MV-4-11 (cell line): ENCODE data around the gene CEACAM21.
A peak's percentile ranks its signal among the peaks of the same experiment; 100 is the strongest.
"Not testable (repeated sequence)": the region's sequence is repeated elsewhere in the genome, so short reads cannot be mapped to it uniquely, and the experiment has no call there.

Experiments
- DNase-seq: peaks from one replicate; lab custom pipeline; 2025; lab: John Stamatoyannopoulos, UW

Gene CEACAM21

DNA sequence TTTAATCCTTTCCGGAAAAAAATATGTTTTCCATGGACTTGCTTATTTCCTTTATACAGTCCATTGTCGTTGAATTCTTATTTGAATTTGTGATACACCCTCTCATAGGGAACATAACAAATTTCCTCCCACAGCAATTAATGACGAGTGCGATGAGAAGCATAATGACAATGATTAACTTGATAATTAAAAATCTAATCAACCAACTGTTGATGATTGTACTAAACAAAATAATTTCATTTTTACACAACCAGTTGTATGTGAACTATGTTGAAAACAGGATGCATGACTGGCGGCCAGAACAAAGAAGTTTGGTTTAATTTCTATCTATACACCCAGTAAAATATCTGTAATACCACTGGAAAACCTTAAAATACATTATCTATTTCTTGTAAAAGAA is 26.1 kb upstream of the CEACAM21 start:
- no peak for DNase-seq

DNA sequence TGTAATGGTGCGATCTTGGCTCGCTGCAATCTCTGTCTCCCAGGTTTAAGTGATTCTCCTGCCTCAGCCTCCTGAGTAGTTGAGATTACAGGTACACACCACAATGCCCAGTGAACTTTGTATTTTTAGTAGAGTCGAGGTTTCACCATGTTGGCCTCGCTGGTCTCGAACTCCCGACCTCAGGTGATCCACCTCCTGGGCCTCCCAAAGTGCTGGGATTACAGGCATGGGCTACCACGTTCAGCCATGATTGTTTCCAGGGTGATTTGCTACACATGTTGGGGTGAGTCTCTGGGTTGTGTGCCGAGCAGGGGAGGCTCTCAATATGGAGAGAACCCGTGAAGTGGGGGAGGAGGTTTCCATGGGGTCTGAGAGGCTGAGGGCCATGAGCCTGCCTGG is 24.8 kb upstream of the CEACAM21 start:
- DNase-seq, result no peak

DNA sequence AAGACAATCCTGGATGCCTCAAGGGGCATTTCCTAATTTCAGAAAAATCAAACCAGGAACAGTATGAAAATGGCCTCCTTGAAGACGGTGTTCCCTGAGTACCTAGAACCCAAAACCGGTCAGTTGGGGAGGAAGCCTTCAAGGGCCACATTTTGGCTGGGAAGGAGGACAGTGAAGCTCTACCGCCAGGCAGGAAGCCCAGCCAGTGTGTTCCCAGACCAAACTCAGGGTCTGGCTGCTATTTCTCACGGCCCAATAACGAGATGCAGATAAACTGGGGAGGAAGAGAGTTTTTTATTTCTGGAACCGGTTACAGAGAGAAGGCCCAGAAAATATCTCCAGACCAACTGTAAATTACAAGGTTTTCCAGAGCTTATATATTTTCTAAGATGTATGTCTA is 24.3 kb upstream of the CEACAM21 start:
- no peak for DNase-seq

DNA sequence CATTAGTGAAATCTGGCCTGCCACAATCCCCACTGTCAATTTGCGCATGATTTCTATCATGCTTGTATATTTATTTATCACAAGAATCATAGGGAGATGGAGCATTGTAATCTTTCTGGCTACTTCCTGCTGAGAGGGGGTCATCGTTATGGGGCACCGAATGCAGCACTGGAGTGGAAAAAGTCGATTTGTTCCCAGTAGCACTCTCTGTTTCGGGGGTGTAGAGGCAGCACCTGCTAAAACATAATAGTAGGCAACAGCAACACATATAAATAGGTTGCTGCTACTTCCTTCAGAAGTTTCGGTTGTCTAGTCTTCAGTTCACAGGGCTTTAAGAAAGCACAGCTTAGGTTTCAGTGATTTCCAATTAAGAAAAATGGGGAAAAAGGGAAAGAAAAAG is 23.4 kb upstream of the CEACAM21 start:
- DNase-seq, result peak; percentile 64

DNA sequence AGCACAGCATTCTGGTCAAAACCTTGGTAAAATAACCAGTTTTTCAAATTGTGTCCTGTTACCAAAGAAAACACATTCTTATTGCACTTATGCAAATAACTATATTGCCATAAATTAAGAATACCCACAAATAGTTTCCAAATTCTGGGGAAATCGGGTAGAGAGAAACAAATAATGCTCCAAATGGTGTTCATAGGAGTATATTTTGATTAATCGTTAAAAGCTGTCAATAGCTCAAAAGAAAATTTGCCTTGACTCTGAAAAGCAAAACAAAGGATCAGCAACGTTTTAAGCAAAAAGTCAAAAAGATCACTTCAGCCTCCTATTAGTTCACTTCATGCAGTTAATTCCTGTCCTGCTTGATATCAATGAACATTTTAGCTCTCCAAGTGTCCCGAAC is 22.2 kb upstream of the CEACAM21 start:
- peak; percentile 19 for DNase-seq

DNA sequence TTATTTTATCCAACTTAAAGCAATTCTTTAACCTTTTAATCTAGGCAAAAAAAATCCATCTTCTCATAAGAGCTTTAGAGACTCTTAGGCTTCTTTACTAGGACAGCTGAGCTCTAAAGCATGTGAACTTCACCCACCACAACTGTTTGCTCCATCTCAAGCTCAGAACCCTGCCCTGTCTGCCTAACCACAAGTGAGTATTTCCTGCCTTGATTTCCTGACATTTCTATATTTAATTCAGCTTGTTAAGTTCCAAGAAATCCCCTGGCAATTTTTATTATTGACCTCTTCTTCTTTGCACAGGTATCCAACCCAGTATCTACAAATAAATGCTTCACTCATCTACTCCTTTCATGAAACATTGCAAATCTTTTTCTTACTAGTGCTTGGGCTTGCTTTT is 21.1 kb upstream of the CEACAM21 start:
- peak; percentile 79 for DNase-seq

DNA sequence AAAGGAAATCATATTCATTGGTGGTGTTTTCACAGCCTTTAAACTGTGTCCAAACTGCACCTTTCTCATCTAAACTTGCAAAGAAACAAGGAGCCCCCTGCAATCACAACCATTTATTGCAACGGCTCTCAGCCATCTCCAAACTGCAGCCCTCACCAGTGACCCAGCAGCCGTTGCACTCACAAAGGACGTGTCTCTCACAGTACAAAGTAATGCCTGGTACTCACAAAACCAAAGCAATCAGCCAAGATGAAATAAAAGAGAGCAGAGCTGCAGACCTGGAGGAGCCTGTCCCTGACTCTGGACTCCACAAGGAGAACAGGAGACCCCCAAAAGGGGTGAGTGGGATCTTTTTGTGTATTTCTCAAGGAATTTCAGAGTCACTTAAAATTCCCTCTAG is 20.2 kb upstream of the CEACAM21 start:
- DNase-seq, result no peak

DNA sequence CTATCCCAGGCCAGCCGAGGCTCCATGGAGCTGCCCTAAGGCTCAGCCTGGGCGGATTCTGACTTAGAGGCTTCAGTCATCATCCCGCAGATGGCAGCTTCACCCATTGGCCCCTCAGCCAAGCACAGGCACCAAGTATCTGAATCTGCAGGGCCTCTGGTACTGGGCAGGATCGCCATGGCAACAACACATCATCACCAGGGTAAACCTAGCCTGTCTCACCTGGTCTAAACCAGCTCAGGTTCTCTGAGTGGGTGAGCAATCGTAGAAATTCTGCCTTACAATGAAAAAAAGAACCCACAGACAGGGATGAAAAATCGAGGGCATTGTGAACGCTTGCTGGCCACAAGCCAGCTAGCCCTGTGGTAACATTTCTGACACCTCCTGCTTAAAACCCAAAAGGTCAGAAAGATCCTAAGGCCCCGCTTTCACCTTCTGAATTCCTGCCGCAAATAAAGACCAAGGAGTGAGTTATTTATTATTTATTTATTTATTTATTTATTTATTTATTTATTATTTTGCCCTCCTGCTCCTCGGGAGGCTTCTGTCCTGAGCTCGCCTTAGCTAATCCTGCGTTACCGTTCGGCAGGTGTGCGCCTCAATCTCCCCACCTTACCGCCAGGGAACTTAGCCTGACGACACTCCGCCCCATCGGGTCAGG is 12.0 kb upstream of the CEACAM21 start:
- DNase-seq, result no peak

DNA sequence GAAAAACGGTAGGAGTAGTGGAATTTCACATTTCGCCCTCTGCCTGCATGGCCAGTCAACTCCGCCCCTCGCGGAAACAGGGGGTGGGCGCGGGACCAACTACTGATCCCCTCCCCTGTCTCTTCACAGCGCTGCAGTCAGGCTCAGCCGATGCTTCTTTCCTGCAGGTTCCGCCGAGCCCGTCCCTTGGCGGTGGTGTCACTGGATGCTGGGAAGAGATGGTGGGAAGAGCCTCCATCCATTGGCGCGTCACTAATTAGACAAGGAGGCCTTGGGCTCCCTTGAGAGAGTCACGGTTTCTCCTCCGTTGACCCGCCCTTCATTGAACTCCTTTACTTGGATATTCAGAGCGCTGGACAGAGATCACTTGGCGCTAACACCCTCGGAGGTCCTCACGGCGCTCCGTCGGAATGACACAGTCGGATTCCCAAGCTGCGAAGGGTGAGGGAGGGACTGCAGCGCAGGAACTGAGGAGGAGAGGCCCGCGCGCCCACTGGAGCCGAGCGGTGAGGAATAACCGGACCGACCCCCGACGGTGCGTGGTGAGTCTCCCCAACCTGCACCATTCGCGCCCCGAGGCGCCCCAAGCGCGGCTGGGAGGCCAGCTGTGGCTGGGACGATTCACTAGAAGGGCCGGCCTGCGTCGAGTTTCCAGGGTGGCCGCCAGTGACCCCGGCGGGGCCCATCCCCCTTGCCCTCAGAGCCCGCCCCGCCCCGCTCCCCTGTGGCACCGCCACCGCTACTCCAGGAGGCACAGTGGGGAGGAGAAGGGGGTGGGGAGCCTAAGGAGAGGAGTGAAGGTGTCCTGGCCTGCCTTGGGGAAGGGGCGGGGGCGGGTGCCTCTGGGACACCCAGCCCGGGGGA is 11.2 kb upstream of the CEACAM21 start:
- DNase-seq, result no peak

DNA sequence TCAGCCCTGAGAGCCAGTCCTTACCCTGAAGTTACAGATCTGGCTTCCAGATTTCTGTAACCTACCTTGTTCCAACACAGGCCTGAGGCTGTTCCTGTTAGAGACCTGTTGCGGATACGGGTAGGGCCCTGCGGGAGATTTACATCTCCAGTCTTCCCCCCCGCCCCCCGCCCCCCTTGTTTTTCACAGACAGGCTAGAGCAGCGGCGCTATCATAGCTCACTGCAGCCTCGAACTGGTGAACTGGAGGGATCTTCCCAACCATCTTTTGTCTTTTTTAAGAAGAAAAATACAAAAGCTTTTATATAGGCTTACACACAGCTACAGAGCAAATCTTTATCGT is 10.6 kb upstream of the CEACAM21 start:
- no peak for DNase-seq

DNA sequence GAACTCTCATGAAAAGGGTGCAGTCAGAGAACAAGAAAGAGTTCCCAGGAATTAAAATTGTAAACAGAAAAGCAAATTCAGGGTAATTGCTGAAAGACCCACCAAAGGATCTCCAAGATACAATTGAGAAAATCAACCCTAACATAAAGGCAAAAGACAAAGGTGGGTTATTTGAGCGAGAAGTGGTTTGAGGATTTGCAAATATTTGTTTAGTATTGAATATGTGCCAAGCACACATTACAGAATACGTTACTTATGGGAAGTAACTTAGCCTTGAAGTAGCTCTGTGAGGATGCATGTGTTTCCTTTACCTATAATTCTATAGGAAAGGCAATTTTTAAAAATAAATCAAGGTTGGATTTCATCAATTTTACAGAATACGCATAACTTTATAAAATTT is 10.0 kb upstream of the CEACAM21 start:
- DNase-seq, result no peak

DNA sequence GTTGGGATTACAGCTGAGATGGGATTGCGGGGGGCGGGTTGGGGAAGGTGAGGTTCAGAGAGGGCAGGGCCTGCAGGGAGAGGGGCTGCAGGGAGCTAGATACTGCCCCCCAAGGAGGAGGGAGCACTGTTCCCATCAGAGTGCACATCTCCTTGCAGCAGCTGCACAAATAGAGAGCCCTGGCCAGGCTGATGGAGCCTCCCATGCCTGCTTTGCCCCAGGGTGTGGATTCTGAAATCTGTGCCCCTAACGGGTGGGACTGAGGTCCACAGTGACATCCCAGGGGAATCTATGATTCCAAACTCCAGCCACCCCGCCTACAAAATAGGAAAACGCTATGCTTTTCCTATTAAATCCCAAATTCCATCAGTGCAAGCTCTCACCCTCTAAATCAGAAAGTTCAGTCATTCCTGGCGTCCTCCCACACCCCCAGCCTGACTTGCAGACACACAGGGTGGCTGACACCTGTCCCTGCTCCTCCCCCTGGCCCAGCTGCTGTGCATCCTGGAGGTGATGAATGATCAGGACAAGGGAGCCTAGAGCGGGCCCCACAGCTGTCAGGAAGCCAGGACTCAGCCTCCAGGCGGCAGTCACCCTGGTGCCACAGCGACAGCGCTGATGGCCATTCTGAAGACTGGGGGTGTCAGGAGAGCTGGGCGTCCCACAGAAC is 6.3 kb upstream of the CEACAM21 start:
- no peak for DNase-seq

DNA sequence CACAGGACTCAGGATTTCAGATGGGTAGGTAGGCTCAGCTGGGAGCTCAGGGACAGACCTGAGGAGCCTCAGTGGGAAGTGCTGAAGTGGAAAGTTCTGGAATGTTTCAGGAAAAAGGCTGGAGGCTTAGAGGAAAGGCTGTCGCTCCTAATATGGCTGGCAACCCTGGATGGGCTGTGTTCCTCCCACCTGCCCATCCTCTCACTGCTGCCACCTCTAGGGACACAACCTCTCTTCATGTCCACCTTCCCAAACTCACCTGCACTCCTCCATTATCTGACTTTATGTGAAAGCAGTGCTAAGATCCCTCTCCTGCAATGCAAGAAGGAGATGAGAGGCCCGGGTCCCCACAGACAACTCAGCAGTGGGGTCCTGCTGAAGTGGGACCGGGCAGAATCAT is 5.8 kb upstream of the CEACAM21 start:
- no peak for DNase-seq

DNA sequence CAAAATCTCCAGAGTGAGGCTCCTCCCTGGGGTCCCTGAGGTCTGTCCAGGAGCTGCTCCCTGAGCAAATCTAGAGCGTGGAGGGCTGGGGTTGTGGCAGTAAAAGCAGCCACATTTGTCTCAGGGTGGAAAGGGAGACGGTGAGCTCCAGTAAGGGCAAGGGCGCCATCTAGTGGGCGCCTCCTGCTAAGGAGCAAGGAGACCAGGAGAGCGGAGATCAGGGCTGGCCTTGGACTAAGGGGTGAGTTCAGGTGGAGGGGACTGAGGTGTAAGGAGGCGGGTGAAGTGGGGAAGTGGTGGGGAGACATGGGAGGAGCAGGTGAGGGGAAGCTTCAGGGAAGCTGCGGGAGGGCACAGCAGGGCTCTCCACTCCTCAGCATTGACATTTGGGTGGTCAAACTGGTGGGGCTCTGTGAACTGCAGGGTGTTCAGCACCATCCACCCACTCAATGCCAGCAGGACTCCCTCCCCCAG is 5.3 kb upstream of the CEACAM21 start:
- DNase-seq, result peak; percentile 83

DNA sequence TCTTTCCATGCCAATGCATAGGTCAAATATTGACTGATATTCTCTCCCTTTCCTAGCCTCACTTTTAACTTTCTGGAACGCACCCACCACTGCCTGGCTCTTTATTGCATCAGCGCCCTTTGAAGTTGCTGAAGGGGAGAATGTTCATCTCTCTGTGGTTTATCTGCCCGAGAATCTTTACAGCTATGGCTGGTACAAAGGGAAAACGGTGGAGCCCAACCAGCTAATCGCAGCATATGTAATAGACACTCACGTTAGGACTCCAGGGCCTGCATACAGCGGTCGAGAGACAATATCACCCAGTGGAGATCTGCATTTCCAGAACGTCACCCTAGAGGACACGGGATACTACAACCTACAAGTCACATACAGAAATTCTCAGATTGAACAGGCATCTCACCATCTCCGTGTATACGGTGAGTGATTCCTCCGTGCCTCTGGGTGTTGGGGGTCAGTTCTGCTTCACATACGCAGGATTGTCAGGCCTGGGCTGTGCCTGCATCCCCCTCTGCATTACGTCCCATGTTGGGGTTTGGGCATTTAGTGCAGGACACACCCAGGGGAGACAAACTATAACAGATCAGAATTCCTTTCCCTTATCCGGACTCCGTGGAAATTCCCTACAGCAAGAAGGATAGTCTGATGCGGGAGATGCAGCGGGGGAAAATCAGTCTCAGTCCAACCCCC is 1.3 kb downstream of the CEACAM21 start:
- no peak for DNase-seq

DNA sequence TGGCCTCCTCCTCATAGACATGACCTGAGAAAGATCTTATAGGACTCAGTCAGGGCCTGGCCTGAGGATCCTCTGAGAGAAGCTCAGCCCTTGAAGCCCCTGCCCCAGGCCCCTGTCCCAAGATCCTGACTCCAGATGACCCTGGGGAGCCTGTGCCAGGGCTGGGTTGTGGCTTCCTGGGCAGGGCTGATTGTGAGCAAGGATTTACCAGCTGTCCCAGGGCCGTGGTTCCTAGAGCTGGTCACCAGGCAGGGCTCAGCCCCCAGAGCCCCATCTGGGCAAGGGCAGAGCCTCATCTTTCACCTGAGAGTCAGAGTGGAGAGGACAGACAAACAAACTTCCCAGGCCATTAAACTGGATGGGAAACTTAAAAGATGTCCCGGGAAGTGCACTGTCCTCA is 1.9 kb downstream of the CEACAM21 start:
- DNase-seq, result no peak

DNA sequence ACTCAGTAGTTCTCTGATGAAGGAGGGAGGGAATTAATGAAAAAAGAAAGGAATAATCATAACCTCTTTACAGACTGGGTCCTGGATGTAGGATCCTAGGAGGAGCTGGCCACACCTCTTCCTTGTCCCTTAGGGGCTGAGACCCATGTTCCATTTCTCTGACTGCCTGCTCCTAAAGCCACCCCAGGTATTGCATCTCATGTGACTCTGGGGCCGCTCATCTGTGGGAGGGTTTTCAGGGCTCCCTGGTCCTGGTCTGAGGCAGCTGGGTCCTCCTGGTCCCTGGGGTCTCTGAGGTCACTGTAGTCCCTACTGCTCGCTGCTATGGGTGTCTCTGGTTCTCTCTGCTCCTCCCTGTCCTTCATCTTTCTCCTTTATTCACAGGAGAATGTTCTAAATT is 2.9 kb downstream of the CEACAM21 start:
- no peak for DNase-seq

DNA sequence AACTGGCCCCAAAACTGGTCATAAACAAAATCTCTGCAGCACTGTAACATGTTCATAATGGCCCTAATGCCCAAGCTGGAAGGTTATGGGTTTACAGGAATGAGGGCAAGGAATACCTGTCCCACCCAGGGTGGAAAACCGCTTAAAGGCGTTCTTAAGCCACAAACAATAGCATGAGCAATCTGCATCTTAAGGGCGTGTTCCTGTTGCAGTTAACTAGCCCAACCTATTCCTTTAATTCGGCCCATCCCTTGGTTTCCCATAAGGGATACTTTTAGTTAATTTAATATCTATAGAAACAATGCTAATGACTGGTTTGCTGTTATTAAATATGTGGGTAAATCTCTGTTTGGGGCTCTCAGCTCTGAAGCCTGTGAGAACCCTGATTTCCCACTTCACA is 5.1 kb downstream of the CEACAM21 start:
- DNase-seq, result not testable (repeated sequence)

DNA sequence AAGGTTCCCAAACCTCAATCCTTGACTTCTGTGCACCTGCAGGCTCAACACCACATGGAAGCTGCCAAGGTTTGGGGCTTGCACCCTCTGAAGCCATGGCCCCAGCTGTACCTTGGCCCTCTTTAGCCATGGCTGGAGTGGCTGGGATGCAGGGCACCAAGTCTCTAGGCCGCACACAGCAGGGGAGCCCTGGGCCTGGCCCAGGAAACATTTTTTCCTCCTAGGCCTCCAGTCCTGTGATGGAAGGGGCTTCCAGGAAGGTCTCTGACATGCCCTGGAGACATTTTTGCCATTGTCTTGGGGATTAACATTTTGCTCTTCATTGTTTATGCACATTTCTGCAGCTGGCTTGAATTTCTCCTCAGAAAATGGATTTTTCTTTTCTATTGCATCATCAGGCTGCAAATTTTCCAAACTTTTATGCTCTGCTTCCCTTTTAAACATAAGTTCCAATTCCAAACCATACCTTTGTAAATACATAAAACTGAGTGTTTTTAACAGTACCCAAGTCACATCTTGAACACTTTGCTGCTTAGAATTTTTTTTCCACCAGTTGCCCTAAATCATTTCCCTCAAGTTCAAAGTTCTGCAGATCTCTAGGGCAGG is 6.7 kb downstream of the CEACAM21 start:
- not testable (repeated sequence) for DNase-seq

DNA sequence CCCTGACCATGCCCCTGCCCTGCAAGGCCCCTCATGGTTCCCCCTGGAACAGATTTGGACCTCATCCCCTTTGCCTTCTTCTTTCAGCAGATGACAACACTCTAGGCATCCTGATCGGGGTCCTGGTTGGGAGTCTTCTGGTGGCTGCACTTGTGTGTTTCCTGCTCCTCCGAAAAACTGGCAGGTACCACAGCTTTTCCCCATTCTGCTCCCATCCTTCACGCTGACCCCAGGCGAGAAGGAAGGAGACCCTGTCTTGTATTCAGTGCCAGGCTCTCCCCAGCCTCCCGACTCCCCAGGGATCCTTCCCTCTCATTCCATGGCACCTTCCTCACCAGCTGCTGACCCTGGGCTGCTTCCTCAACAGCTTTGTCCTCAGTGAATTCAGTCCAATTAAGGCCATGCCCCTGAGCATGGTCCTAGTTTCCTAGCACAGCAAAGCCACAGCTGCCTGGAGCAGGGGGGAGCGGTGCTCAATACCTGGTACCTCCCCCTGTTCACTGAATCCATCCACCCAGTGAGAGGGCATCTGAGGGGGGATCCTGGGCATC is 8.4 kb downstream of the CEACAM21 start:
- no peak for DNase-seq

DNA sequence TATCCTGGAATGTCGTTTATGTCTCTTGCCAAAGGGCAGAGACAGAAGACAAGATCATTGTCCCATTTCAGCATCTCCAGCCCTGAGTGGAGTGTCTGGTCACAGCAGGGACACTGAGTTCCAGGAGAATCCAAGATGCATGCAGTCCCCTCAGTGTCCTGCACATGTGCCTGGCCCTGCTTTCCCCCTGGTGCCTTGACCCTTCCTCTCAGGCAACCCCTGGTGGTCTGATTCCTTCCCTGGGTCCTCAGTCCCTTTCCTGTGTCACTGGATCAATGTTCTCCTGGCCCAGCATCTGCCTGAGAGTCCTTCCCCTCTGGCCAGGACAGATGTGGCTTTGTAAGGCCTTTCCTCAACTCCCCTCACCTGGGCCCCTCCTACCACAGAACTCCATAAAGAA is 9.0 kb downstream of the CEACAM21 start:
- no peak for DNase-seq

DNA sequence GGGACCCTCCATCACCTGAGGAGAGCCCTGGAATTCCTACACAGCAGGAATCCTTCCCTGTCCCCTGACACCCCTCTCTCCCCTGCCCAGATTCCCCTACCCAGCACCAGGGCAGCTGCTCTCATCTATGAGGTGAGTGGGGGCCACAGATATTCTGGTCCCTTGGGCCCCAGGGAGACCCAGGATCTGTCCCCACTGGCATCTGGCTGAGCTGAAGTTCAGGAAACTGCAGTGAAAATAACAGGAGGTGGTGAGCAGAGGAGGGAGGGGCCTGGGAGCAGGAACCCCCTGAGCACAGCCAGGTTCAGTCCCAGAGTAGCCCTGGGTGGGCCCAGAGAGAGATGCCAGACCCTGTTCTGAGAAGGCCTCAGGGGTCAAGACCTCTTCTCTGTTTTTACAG is 10.1 kb downstream of the CEACAM21 start:
- no peak for DNase-seq
